Retinal pigment epithelial cell (primary cell): ENCODE results near the gene COX8A.

Experiments
- DNase-seq: peaks from one replicate; pipeline ENCODE4 v3.0.0-alpha.2; 2010; ENCODE audit warnings: low read depth
- H3K4me3 ChIP-seq: 2 replicates; pipeline ENCODE4 v1.5.1; 2011; ENCODE audit warnings: mild to moderate bottlenecking, low read length, control low read depth, moderate library complexity
- CTCF ChIP-seq: conservative IDR thresholded peaks from 2 replicates; pipeline ENCODE4 v1.5.1; 2011; ENCODE audit warnings: low read depth, low read length, control low read depth, inconsistent platforms

Gene COX8A

DNA sequence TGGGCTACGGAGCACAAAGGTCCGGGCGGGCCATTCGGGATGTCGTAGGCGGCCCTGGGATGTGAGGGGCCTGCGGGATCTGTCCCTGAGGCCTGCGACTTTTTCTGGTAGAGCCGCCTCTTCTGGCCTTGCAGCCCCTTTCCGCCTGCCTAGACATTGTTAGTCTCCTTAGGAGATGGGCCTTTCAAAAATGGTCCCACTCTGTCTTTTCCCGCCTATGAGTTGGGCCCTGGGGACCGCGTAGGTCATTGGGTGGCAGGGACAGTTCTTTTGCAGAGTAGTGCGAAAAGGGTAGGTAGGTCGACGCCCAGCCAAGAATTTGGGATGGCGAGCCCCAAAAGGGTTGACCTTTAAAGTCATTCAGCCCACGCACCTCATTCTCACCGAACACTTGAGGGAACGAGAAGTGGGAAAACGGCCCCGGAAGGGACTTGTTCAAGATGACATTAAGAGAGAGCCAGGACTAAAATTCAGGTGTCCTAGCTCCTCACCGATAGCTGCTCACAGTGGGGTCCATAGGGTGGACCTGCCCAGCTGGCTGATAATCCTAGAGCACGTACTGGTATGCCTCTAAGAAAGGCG, 12.6 kb downstream of the COX8A start:
- no peak for TF ChIP-seq CTCF
- DNase-seq = no peak
- H3K4me3 ChIP-seq = peak overlapping the region; percentile 87

DNA sequence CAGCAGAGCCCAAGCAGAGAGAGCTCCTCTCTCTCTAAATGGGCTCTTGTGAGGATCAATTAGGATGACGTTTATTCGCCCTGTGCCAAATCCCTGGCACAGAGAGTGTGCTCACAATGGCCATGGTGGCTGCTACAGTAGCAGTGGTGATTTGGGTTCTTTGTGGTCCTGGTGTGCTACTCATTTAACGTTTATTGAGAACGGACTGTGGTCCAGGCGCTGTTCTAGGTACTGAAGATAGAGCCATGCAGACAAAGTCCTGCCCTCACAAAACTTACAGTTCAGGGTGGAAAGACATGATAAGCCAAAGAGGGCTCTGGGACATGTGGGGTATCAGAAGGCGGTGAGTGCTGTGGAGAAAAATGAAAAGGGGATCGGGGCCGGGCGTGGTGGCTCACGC, 17.1 kb downstream of the COX8A start:
- no peak for TF ChIP-seq CTCF
- no peak overlapping the region for H3K4me3 ChIP-seq

DNA sequence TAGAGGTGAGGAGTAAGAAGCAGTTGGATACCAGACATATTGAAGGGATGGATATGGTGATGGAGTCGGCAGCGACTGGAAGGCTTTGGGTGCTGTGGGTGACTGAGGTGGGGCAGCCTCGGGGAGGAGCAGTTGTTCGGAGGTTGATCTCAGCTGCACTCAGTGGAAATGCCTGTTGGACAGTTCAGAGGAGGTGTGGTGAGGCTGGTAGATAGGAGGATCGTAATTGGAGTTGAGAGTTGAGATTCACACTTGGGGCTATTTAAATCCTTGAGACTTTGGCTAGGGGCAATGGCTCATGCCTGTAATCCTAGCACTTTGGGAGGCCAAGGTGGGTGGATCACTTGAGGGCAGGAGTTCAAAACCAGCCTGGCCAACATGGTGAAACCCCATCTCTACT, 18.7 kb downstream of the COX8A start:
- no peak for TF ChIP-seq CTCF
- no peak for DNase-seq
- H3K4me3 ChIP-seq = no peak overlapping the region

More for the DNA sequence above, 17.1 kb downstream of the COX8A start:
- DNase-seq = no peak

DNA sequence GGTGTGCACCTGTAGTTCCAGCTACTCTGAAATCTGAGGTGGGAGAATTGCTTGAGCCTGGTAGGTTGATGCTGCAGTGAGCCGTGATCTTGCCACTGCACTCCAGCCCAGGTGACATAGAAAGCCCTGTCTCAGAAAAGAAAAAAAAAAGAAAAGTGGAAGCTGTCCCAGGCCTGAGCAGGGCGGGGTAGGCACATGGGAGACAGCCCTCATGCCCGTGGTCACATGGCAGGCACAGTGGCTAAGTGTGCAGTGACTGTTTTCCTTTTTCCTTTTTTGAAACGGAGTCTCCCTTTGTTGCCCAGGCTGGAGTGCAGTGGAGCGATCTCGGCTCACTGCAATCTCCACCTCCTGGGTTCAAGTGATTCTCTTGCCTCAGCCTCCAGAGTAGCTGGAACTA, 19.6 kb downstream of the COX8A start:
- TF ChIP-seq CTCF = no peak
- DNase-seq = no peak

DNA sequence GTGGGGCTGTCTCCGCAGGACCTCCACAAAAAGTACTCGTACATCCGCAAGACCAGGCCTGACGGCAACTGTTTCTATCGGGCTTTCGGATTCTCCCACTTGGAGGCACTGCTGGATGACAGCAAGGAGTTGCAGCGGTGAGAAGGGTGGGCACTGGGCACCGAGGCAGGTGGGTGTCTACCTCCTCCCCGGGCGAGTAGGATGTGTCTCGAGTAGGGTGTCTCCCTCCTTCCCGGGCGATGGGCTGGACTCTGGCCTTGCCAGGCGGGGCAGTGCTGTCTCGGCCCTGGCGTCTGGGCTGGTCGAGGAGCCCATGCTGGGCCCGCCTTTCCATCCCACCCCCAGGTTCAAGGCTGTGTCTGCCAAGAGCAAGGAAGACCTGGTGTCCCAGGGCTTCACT, 22.1 kb downstream of the COX8A start:
- no peak for TF ChIP-seq CTCF
- DNase-seq = no peak
- no peak overlapping the region for H3K4me3 ChIP-seq

More for the DNA sequence above, 19.6 kb downstream of the COX8A start:
- no peak overlapping the region for H3K4me3 ChIP-seq

DNA sequence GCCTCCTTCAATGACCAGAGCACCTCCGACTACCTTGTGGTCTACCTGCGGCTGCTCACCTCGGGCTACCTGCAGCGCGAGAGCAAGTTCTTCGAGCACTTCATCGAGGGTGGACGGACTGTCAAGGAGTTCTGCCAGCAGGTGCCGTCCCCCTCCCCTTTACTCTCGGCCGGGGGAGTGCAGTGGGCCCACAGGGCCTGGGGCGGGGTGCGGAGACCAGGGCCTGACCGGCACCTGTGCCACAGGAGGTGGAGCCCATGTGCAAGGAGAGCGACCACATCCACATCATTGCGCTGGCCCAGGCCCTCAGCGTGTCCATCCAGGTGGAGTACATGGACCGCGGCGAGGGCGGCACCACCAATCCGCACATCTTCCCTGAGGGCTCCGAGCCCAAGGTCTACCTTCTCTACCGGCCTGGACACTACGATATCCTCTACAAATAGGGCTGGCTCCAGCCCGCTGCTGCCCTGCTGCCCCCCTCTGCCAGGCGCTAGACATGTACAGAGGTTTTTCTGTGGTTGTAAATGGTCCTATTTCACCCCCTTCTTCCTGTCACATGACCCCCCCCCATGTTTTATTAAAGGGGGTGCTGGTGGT, 22.8 kb downstream of the COX8A start:
- no peak for TF ChIP-seq CTCF
- DNase-seq = no peak

DNA sequence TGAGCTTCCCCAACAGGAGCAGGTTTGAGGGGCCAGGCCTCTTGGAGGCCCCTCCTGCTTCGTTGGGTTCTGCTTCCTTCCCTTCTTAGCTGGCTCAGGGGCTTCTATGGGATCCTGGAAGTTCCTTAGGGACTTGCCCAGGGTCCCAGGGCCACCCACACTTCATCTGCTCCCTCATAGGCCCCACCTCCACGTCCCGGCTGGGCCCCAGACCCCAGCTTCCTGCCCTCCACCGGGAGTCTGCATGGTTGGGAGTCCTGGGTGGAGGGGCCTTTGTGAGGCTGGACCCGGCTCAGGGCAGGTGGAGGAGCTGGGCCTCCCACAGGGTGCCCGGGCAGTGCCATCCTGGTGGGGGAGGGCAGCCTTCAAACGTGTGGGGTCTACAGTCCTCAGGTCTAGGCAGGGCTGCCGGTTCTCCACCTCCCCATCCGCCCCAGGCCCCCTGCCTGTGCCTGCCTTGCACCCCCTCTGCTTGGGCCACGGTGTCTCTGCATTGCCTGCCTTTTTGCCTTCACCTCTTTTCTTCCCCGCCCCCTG, 23.4 kb downstream of the COX8A start:
- TF ChIP-seq CTCF = no peak
- no peak overlapping the region for H3K4me3 ChIP-seq
- DNase-seq = no peak

More for the DNA sequence above, 22.8 kb downstream of the COX8A start:
- no peak overlapping the region for H3K4me3 ChIP-seq
